Spleen (tissue), 11 donors: Measurements from ENCODE around the gene STX18. TPM values are rescaled to one million over a fixed set of nuclear protein-coding genes. Genes with fewer than 3 reads are reported as not detected.

Experiments
- DNase-seq: peaks from one replicate; pipeline ENCODE4 v3.0.0-alpha.2; 2020
- H3K27ac ChIP-seq, 8 donors: fragments of 200-600 bp; sonication (generic) in 7 of 8; 1 replicate in 4 of 8; 2 replicates in 4 of 8; pipeline versions ENCODE4 v1.5.0 to v1.8.0; 2016 to 2021; ENCODE audit warnings: inconsistent platforms in 4 of 8, mild to moderate bottlenecking in 4 of 8, moderate library complexity in 1 of 8
- H3K27me3 ChIP-seq, 7 donors: fragments of 200-600 bp; sonication (generic) in 6 of 7; replicated peaks in 1 of 7; 1 replicate in 4 of 7; 2 replicates in 3 of 7; pipeline versions ENCODE4 v1.5.0 to v1.8.0; 2016 to 2021; ENCODE audit warnings: inconsistent platforms in 3 of 7, mild to moderate bottlenecking in 1 of 7
- H3K36me3 ChIP-seq, 6 donors: fragments of 200-600 bp; sonication (generic) in 5 of 6; 1 replicate in 4 of 6; 2 replicates in 2 of 6; pipeline versions ENCODE4 v1.5.0 to v1.8.0; 2016 to 2021; ENCODE audit warnings: inconsistent platforms in 2 of 6
- H3K4me1 ChIP-seq, 6 donors: fragments of 200-600 bp; sonication (generic) in 5 of 6; 1 replicate in 3 of 6; 2 replicates in 3 of 6; pipeline versions ENCODE4 v1.5.0 to v1.8.0; 2016 to 2021; ENCODE audit warnings: inconsistent platforms in 3 of 6
- H3K4me3 ChIP-seq, 8 donors: fragments of 200-600 bp; sonication (generic) in 7 of 8; 1 replicate in 4 of 8; 2 replicates in 4 of 8; pipeline versions ENCODE4 v1.5.0 to v1.8.0; 2016 to 2021; ENCODE audit warnings: inconsistent platforms in 4 of 8, mild to moderate bottlenecking in 4 of 8, moderate library complexity in 2 of 8
- H3K9me3 ChIP-seq, 8 donors: fragments of 200-600 bp; sonication (generic) in 7 of 8; 1 replicate in 4 of 8; 2 replicates in 4 of 8; pipeline versions ENCODE4 v1.5.0 to v1.8.0; 2016 to 2021; ENCODE audit warnings: inconsistent platforms in 4 of 8
- POLR2A ChIP-seq, 3 donors: fragments of 450-650 bp; IDR thresholded peaks; one replicate each; pipeline ENCODE4 v1.5.1; 2017; ENCODE audit warnings: antibody characterized with exemption in 3 of 3, mild to moderate bottlenecking in 1 of 3
- POLR2AphosphoS5 ChIP-seq, 3 donors: sonication (generic); formaldehyde crosslinking; IDR thresholded peaks; one replicate each; pipeline ENCODE4 v1.5.1; 2017; ENCODE audit warnings: antibody characterized with exemption in 3 of 3
- WGBS, 5 donors: extraction: QIAGEN DNeasy Blood & Tissue Kit in 3 of 5; methylation state at CpG; one replicate each; pipeline versions ENCODE4 v1.1.5 to v1.1.7; 2013 to 2018; 5-methylcytosine and 5-hydroxymethylcytosine counted together
- intact Hi-C: fragments of 100-400 bp; cut with DNase I; formaldehyde crosslinking; loops from one replicate; pipeline ENCODE4 v1.15.0; 2023; ENCODE audit warnings: low total_unique reads
- polyA plus RNA-seq, 3 donors: library from polyadenylated mRNA; stranded (reverse); fragments of 200-250 nt; gene quantifications; one replicate each; pipeline ENCODE4 v1.2.1, GENCODE V29; 2013
- total RNA-seq, 7 donors: library from RNA; depleted of rRNA in 3 of 7; stranded (reverse); fragments of >200 nt in 3 of 7; fragmentation: NEBNext Ultra II Directional in 4 of 7; extraction: Animal tissue kit (Norgen Biotek cat#: 25700) in 4 of 7; gene quantifications; one replicate each; pipeline versions ENCODE4 v1.1.0 to v1.2.1, GENCODE V29; 2016 to 2021
- TF ChIP-seq, protein P1 (sequence below), 11 experiments: fragments of 200-600 bp in 7 of 11; fragments of 450-650 bp in 4 of 11; sonication (generic) in 4 of 11; IDR thresholded peaks in 8 of 11; conservative IDR thresholded peaks in 3 of 11; 1 replicate in 7 of 11; 2 replicates in 4 of 11; pipeline versions ENCODE4 v1.4.0 to v1.8.0; 2016 to 2021; ENCODE audit warnings: antibody characterized with exemption in 11 of 11, inconsistent platforms in 4 of 11, mild to moderate bottlenecking in 1 of 11
- donor health status: healthy with polysubstance abuse.
- donor health status: DM: no; HTN: no; CAD: no; lungs with moderate emphysema.
- donor health status: DM: no; HTN: no; CAD: no.
- donor health status: Bipolar disorder and iron deficiency.
- donor health status: healthy.
- donor health status: DM: no; HTN: no; CAD: no.
- donor health status: DM: yes; HTN: yes; CAD: no.

STX18 gene
- total and polyA plus RNA-seq, 10 donors = 19.0 to 45.8 (median 29.8) TPM

DNA sequence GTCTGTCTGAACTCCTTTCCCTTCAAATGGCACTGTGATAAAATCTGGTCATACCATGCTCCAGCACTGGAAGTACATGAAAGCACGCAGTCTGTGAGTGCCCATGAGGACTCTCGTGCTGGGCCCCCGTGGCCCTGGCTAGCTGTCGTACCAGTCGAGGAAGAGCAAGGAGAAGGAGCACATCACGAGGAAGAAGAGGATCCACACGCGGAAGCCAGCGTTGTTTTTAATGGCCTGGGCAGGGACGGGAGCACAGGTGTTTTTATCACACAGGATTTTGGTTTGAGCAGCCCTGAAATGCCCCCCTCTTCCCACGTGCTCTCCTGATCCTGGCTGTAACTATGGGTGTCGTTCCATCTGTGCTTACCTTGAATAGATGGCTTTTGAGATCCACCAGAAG is 122.0 kb downstream of the STX18 start:
- Histone ChIP-seq H3K27me3 (no peaks in the 10 kb centered on the region), H3K4me3 (no peak overlapping the region), H3K27ac (no peak overlapping the region), H3K9me3 (peaks cover 0 to 5% (median 0%) of the 10 kb centered on the region in 8 donors), H3K4me1 (peaks cover 0 to 6% (median 0%) of the 10 kb centered on the region in 6 donors), H3K36me3 (peaks cover 3 to 97% (median 65%) of the 10 kb centered on the region in 6 donors)
- 95 to 97% (median 96%) methylated on average over 12 of the region's 12 CpGs for WGBS, 5 donors
- DNase-seq = no peak
- intact Hi-C loops = no loop called here
- no peak for TF ChIP-seq POLR2A (IDR thresholded peaks at IDR 0.05)
- no peak for TF ChIP-seq POLR2AphosphoS5 (IDR thresholded peaks at IDR 0.05)
- TF ChIP-seq, protein P1, sequence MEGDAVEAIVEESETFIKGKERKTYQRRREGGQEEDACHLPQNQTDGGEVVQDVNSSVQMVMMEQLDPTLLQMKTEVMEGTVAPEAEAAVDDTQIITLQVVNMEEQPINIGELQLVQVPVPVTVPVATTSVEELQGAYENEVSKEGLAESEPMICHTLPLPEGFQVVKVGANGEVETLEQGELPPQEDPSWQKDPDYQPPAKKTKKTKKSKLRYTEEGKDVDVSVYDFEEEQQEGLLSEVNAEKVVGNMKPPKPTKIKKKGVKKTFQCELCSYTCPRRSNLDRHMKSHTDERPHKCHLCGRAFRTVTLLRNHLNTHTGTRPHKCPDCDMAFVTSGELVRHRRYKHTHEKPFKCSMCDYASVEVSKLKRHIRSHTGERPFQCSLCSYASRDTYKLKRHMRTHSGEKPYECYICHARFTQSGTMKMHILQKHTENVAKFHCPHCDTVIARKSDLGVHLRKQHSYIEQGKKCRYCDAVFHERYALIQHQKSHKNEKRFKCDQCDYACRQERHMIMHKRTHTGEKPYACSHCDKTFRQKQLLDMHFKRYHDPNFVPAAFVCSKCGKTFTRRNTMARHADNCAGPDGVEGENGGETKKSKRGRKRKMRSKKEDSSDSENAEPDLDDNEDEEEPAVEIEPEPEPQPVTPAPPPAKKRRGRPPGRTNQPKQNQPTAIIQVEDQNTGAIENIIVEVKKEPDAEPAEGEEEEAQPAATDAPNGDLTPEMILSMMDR (IDR thresholded peaks at IDR 0.05 in 8 of 11, conservative IDR thresholded peaks at IDR 0.05 in 3 of 11) = no peak

DNA sequence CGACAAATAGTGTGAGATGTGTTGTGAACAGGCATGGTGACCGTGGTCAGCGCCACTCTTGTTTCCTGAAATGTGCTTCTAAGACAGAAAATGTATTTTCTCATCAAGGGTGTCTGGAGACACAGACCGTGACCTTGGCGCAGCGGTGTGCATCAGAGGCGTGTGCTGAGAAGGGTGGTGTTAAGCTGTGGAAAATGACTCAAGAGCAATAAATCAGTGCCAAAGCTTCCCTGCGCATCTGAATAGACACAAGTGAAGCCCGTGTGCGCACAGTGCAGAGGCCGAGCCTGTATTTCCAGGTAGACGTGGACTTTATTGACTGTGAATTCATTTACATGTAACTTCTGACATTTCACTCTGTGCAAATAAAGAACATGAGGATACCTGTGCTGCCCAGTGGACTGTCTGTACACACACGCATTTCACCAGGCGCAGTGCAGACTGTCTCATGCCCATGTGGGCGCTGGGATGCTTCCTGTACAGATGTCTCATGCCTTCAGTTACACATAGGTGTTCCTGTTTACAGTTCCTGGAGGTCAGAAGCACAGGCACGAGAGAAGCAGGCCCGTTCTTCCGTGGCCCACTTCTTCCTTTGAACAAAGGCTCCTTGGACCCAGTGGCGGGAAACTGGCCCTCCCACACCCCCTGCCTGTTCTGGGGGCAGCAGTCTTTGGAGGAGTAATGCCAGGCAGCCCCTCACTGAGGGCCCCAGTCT is 123.0 kb downstream of the STX18 start:
- H3K27ac ChIP-seq = no peak overlapping the region
- H3K4me1 ChIP-seq = peaks cover 0 to 6% (median 0%) of the 10 kb centered on the region in 6 donors
- H3K27me3 ChIP-seq = no peaks in the 10 kb centered on the region
- H3K9me3 ChIP-seq = peaks cover 0 to 5% (median 0%) of the 10 kb centered on the region in 8 donors
- 73 to 83% (median 80%) methylated on average over 19 of the region's 19 CpGs for WGBS, 5 donors
- no peak for DNase-seq
- intact Hi-C loops = no loop called here
- peaks cover 3 to 87% (median 58%) of the 10 kb centered on the region in 6 donors for H3K36me3 ChIP-seq
- no peak overlapping the region for H3K4me3 ChIP-seq
- no peak for TF ChIP-seq POLR2AphosphoS5 (IDR thresholded peaks at IDR 0.05)

DNA sequence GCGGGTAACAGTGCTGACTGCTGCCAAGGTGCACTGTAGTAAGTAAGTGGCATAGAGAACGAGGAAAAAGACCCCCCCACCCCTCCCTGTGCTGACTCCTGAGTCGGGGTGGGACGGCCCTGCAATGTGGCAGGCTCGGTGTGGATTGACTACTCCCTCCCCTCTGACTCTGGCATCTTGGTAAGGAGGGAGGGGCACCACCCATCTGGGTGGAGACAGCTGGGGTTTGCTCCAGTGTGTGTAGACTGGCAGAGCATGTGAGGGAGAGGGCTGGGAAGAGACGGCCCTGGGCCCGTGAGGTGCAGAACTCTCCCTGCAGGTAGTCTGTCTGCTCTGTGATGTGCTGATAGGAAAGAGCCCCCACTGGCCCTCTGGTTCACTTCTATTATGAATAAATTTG is 124.0 kb downstream of the STX18 start:
- 74 to 86% (median 81%) methylated on average over 7 of the region's 7 CpGs for WGBS, 5 donors
- no peak for DNase-seq

DNA sequence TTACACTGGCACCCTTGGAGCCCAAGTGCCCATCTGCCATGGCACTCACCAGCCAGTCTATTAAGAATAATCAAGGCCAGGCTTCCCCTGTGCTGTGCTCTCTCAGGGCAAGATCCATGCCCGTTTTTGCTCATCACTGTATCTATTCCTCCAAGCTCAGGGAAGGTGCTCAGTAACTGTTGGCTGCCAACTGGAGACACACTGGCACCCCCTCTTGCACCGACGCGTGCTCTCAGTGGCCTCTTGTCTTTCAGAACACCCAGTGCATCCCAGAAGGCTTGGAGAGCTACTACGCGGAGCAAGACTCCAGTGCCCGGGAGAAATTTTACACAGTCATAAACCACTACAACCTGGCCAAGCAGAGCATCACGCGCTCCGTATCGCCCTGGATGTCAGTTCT is 124.9 kb downstream of the STX18 start:
- Histone ChIP-seq H3K27me3 (no peaks in the 10 kb centered on the region), H3K27ac (no peak overlapping the region), H3K4me1 (peaks cover 0 to 6% (median 0%) of the 10 kb centered on the region in 6 donors), H3K9me3 (peaks cover 0 to 5% (median 0%) of the 10 kb centered on the region in 8 donors), H3K36me3 (peaks cover 3 to 68% (median 40%) of the 10 kb centered on the region in 6 donors), H3K4me3 (no peak overlapping the region)
- TF ChIP-seq POLR2A (IDR thresholded peaks at IDR 0.05) (no peak), POLR2AphosphoS5 (IDR thresholded peaks at IDR 0.05) (no peak)
- TF ChIP-seq, protein P1 (IDR thresholded peaks at IDR 0.05 in 8 of 11, conservative IDR thresholded peaks at IDR 0.05 in 3 of 11) = no peak
- WGBS, 5 donors = 95 to 99% (median 96%) methylated on average over 11 of the region's 11 CpGs
- DNase-seq = no peak
- intact Hi-C loops = no loop called here

More for the DNA sequence above, 124.0 kb downstream of the STX18 start:
- no peak for TF ChIP-seq POLR2A (IDR thresholded peaks at IDR 0.05)
- no peak for TF ChIP-seq POLR2AphosphoS5 (IDR thresholded peaks at IDR 0.05)
- TF ChIP-seq, protein P1 (IDR thresholded peaks at IDR 0.05 in 8 of 11, conservative IDR thresholded peaks at IDR 0.05 in 3 of 11) = no peak
- intact Hi-C loops = no loop called here
- Histone ChIP-seq H3K36me3 (peaks cover 3 to 77% (median 49%) of the 10 kb centered on the region in 6 donors), H3K4me1 (peaks cover 0 to 6% (median 0%) of the 10 kb centered on the region in 6 donors), H3K27me3 (no peaks in the 10 kb centered on the region), H3K4me3 (no peak overlapping the region), H3K27ac (no peak overlapping the region), H3K9me3 (peaks cover 0 to 5% (median 0%) of the 10 kb centered on the region in 8 donors)
